ENCODE measurements around the gene MEIS1.

The MEIS1 gene

DNA sequence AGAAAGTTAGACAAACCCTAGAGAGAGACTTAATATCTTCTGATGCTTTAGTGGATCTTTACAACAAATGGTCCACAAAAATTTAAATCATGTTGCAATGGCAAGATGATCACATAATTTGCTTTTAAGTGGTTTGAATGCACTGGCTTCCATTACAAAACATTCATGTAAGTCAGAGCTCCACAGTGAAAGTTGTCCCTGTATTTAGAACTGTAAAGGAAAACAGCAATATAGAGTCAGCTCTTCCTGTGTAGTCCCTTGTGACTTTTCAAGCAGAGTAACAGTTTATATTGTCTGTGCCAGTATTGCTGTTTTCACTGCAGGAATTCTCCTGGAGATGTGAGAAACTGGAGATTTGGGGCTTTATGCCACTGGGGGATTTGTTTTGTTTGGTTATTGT is 77.7 kb downstream of the MEIS1 start:
- DNase-seq: no peak

- DNase-seq: no peak
Measured at GRCh38 chr2:66515743-66516142, 80.8 kb downstream of the MEIS1 start.

DNA sequence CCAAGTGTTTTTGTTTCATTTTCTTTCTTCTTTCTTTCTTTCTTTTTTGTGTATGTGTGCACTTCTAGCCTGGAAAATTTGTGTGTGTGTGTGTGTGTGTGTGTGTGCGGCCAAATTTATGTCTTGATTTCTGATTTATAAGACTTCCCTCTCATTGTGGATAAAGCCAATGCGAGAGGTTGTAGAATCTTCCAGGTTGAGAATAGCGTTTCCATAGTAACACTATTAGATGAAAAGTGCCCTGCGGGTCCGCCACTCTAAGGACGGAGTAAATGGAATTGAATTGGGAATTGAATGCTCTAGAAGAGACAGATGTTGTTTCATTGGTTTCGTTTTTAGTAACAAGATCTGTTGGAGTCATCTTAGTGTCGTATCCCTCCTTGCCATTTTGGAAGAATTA is 81.6 kb downstream of the MEIS1 start:
- DNase-seq: no peak

GRCh38 chr2:66517772-66518171 is 82.8 kb downstream of the MEIS1 start:
- no peak for DNase-seq

GRCh38 chr2:66519264-66519843 is 84.4 kb downstream of the MEIS1 start:
- DNase-seq: no peak

GRCh38 chr2:66521291-66521922 is 86.5 kb downstream of the MEIS1 start:
- no peak for DNase-seq

- no peak for DNase-seq
Measured at GRCh38 chr2:66522611-66523376, 87.9 kb downstream of the MEIS1 start.

GRCh38 chr2:66523377-66523969 is 88.5 kb downstream of the MEIS1 start:
- no peak for DNase-seq

GRCh38 chr2:66523990-66524389 is 89.1 kb downstream of the MEIS1 start:
- no peak for DNase-seq

GRCh38 chr2:66525606-66526005 is 90.7 kb downstream of the MEIS1 start:
- DNase-seq: no peak

GRCh38 chr2:66526180-66526579 is 91.3 kb downstream of the MEIS1 start:
- no peak for DNase-seq

- DNase-seq: no peak
Measured at GRCh38 chr2:66528974-66529724, 94.2 kb downstream of the MEIS1 start.

DNA sequence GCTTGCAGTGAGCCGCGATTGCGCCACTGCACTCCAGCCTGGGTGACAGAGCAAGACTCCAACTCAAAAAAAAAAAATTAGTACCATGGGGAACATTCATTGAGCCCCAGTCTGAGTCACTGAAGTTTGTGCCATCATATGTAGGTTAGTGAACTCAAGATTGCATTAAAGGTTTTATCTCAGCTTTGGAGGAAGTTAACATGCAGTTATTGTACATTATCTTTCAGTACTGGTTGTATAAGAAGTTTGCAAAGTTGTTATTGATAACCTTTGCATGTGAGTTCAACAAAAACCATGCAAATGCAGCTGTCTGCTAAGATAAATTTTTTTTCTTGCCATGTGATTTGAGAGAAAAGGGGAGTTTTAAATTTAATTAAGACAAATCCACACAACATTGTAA is 95.7 kb downstream of the MEIS1 start:
- no peak for DNase-seq

GRCh38 chr2:66531155-66531554 is 96.2 kb downstream of the MEIS1 start:
- DNase-seq: no peak

GRCh38 chr2:66531567-66531966 is 96.6 kb downstream of the MEIS1 start:
- no peak for DNase-seq

DNA sequence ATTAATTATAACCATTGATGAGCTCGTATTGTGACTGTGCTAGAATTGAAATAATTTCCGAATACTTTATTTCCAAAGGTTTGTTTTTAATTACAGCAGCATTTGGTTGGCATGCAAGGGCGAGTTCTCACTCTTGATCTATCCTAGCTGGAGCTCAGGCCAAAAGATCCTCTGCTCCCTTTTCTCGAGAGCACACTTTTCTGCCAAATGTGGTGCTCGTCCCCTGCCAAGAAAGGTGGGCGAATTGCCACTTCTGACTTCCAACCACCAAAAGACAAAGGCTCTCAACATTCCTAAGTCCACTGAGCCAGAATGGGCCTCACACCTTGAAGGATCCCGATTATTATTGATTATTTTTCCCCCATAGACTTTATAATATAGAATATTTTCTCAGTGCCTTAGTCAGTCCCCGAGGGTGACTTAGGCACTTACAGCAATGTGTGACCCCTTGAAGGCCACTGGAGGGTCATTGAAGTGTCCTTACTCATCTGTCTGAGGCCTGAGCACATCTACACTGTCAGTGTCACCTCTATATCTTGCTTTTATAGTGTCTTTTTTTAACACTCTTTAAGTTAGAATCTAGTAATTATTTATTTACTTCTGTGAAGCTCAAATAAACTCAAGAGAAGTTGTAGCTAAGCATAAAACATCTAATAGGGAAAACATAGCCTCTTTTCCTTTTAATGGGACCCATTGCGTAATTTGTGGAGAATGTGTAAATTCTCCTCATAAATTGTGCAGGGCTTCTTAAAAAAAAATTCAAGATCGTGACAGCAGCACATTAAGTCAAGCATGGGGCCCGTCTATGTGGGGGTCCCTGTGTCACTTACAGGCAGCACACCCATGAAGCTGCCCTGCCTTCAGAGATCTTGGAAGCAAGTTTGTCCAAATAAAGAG is 98.3 kb downstream of the MEIS1 start:
- DNase-seq: no peak

DNA sequence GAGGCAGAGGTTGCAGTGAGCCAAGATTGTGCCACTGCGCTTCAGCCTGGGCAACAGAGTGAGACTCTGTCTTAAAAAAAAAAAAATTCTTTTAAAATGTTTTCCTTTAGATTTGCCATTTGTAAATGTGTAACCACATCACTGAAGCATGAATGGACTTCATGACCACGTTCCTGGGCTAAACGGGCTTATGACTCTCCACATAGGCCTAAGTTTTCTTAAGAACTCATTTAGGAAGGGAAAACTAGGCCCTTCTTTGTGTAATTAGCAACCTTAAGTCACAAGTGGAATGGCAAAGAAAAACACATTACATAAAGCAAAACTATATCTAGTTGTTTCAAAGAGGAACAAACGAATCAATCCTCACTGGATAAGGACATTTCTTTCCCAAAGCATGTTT is 99.5 kb downstream of the MEIS1 start:
- DNase-seq: no peak

DNA sequence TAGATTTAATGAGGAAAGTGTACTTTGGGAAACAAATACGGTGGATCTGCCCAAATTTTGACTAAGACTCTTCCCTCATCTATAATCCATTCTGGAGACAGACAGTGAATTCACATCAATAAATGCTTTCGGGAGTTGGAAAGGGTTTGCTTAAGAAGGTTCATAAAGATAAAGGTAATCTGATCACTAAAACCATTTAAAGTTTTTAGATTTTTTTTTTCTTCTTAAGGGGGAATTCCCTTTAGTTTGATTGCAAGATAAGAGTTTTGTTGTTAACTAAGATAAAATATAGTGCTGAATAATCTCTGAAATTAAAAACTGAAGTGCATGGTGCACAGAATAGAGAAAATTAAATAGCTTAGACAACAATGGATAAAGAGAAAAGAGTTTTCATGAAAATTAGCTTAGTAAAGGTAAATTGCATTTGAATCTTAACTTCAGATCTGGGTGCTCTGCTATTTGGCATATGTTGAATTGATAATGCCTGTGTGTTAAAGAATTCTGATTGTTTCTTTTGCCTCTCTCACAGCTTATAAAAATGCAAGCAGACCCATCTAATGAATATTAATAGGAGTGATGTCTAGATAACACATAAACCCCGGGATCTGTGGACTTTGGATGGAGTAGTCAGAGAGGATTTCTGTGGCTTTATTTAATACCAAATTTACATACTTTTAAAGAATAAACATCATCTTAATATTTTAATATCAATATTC is 100.8 kb downstream of the MEIS1 start:
- DNase-seq: no peak

GRCh38 chr2:66536290-66536673 is 101.4 kb downstream of the MEIS1 start:
- no peak for DNase-seq

DNA sequence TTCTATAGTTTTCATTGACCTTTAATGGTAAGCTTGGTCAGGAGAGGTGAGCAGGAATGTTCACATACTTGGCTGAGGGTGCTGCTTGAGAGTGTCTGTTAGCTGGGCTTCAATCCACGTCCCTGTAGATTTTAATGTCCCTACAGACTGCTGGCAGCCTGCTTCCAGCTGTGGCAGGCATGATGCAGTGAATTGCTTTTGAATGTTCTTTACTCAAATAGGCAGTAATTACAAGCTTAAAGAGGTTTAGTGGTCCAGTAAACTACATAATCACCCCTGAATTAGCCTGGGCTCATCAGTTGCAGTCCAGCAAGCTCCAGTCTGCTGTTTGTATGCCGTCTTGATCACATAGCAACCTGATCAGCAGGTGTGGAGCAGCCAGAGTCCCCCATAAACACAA is 102.1 kb downstream of the MEIS1 start:
- DNase-seq: no peak

DNA sequence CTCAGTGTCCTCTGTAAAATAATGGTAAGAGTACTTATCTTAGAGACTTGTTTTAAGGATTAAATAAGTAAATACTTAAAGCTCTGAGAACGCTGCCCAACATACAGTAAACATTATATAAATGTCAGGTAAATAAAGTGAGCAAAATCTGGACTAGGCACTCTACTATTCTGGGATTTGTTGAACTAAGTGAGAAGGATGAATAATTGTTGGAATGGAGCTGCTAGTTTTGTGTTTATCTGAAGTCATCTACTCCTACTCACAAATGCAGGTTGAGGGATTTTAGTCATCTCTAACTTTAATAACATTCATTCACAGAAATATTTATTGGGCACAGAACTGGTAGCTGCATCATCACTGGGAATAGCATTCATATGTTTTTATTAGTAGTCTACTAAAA is 103.4 kb downstream of the MEIS1 start:
- no peak for DNase-seq

GRCh38 chr2:66539452-66539851 is 104.5 kb downstream of the MEIS1 start:
- no peak for DNase-seq

Data from CD4-positive, alpha-beta T cell treated with Interleukin-21 for 1 hour (primary cell).